ENCODE measurements around the gene GMNN. TPM values are rescaled to one million over a fixed set of nuclear protein-coding genes. Genes with fewer than 3 reads are reported as not detected.
A peak's percentile ranks its signal among the peaks of the same experiment; 100 is the strongest.

Gene GMNN
- total and polyA plus RNA-seq, 8 donors = 2.7 to 142 (median 29.3) TPM; not detected in 1

GRCh38 chr6:24788031-24788665, 13.4 kb downstream of the GMNN start:
- Histone ChIP-seq H3K36me3 (peaks cover 6 to 56% (median 43%) of the 10 kb centered on the region in 4 donors), H3K9me3 (no peaks in the 10 kb centered on the region), H3K27me3 (no peaks in the 10 kb centered on the region), H3K27ac (no peak overlapping the region), H3K4me1 (no peaks in the 10 kb centered on the region), H3K4me3 (no peak overlapping the region)
- TF ChIP-seq POLR2A (IDR thresholded peaks at IDR 0.05) (no peak), EP300 (IDR thresholded peaks at IDR 0.05) (no peak), POLR2AphosphoS5 (IDR thresholded peaks at IDR 0.05) (no peak), CTCF (IDR thresholded peaks at IDR 0.05) (no peak)
- intact Hi-C loops (cut with DNase I; ENCODE audit: low total_unique reads) = no loop called here
- WGBS, 5 donors = 87 to 93% (median 91%) methylated on average over 4 of the region's 4 CpGs
- no peak for DNase-seq

DNA sequence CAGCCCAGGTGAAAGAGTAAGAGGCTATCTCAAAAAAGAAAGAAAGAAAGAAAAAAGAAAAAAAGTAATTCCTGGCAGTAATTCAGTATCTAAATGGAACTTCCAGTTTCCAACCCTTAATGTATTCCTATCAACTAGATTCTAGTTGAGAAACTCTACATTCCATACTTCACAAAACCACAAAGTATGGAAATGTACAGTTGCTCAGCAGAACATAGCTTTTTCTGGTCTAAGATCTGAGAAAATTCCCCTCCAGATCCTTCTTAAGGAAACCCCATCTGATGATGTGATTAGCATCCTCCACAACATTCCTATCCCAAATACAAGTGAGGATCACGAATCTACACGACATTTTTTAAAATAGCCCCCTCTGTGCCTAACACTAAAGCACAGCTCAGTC, 20.4 kb downstream of the GMNN start:
- Histone ChIP-seq H3K27me3 (no peaks in the 10 kb centered on the region), H3K9me3 (no peaks in the 10 kb centered on the region), H3K4me1 (no peaks in the 10 kb centered on the region), H3K27ac (no peak overlapping the region), H3K36me3 (no peaks in the 10 kb centered on the region), H3K4me3 (no peak overlapping the region)
- TF ChIP-seq CTCF (IDR thresholded peaks at IDR 0.05) = no peak
- no peak for TF ChIP-seq POLR2AphosphoS5 (IDR thresholded peaks at IDR 0.05)
- TF ChIP-seq EP300 (IDR thresholded peaks at IDR 0.05) = no peak
- TF ChIP-seq POLR2A (IDR thresholded peaks at IDR 0.05) = no peak
- WGBS, 5 donors = 92 to 99% (median 93%) methylated on average over 2 of the region's 2 CpGs
- DNase-seq = no peak
- intact Hi-C loops (cut with DNase I; ENCODE audit: low total_unique reads) = no loop called here

DNA sequence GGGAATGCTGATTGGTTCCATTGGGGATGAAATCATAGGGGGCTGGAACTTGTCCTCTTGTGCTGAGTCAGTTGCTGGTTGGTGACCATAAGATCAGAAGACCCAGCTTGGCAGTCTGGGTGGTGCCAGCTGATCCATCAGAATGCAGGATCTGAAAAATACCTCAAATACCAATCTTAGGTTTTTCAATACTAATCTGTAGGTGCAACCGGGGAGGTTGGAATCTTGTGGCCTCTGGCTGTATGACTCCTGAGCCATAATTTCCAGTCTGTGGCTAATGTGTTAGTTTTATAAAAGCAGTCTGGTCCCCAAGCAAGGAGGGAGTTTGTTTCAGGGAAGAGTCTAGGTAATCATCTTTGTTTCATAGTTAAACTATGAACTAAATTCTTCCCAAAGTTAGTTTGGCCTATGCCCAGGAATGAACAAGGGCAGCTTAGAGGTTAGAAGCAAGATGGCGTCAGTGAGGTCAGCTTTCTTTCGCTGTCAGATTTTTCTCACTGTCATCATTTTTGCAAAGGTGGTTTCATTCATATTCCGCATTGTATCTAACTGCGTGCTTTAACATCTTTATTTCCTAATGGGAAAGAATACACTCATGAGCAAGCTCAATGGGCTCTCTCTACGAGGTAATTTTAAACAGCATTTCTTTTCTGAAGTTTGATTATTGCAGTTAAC, 22.0 kb downstream of the GMNN start:
- intact Hi-C loops (cut with DNase I; ENCODE audit: low total_unique reads) = no loop called here

DNA sequence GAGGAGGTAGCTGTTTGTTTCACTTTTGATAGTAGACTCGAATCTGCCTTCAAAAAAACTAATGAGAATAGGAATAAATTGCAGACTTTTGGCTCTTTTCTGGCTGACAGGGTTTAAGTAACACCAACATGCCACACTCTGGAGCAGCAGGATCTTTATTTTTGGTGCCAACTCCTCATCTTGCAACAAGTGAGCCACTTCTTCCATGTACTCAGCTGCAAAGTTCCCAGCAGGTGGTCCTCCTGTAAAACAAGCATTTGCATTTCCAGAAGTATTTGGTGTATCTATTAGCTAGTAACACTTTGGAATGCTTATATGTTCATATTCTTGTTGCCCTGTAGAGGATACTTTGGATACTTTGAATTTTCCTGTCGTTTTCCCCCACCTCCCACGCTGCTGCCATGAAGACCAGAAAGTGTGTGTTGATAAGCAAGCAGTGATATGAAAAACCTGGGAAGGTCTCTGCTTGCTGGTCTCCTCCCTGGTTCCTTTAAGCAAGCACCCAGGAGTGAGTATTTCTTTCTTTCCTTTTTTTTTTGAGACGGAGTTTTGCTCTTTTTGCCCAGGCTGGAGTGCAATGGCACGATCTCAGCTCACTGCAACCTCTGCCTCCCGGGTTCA, 23.0 kb downstream of the GMNN start:
- Histone ChIP-seq H3K27ac (no peak overlapping the region), H3K4me1 (no peaks in the 10 kb centered on the region), H3K27me3 (no peaks in the 10 kb centered on the region), H3K9me3 (no peaks in the 10 kb centered on the region), H3K4me3 (no peak overlapping the region), H3K36me3 (no peaks in the 10 kb centered on the region)
- TF ChIP-seq POLR2AphosphoS5 (IDR thresholded peaks at IDR 0.05) = no peak
- no peak for TF ChIP-seq CTCF (IDR thresholded peaks at IDR 0.05)
- DNase-seq = peak in 1 of 2 donors; percentile 26
- intact Hi-C loops (cut with DNase I; ENCODE audit: low total_unique reads) = no loop called here
- WGBS, 5 donors = 68 to 76% (median 73%) methylated on average over 6 of the region's 6 CpGs

More for the DNA sequence above, 22.0 kb downstream of the GMNN start:
- Histone ChIP-seq H3K9me3 (no peaks in the 10 kb centered on the region), H3K4me3 (no peak overlapping the region), H3K27ac (no peak overlapping the region), H3K36me3 (no peaks in the 10 kb centered on the region), H3K27me3 (no peaks in the 10 kb centered on the region), H3K4me1 (no peaks in the 10 kb centered on the region)
- WGBS, 5 donors = 91 to 96% (median 96%) methylated on average over 6 of the region's 6 CpGs
- no peak for TF ChIP-seq CTCF (IDR thresholded peaks at IDR 0.05)
- no peak for DNase-seq

Measured in stomach (tissue), 9 donors.